ENCODE data around the gene ARHGAP40.

The ARHGAP40 gene

GRCh38 chr20:38601216-38602184 lies at the start of gene ARHGAP40:
Gene ARHGAP40, plus strand, starts transcription at chr20:38601809.
- Mint-ChIP-seq H3K4me3 (no peak within 1 kb of the TSS), H3K36me3 (ENCODE audit: low read depth) (no peaks in the 10 kb centered on the region), H3K4me1 (peaks cover 6% of the 10 kb centered on the region), H3K9me3 (no peaks in the 10 kb centered on the region), H3K27me3 (peaks cover 54% of the 10 kb centered on the region), H3K27ac (no peak within 1 kb of the TSS)
- peak; percentile 22 for DNase-seq
- ATAC-seq, result peak; percentile 84

GRCh38 chr20:38554986-38555385 lies 46.6 kb upstream of the ARHGAP40 start:
- H3K4me3 Mint-ChIP-seq, result no peak overlapping the region
- H3K9me3 Mint-ChIP-seq, result no peaks in the 10 kb centered on the region
- H3K27ac Mint-ChIP-seq, result no peak overlapping the region
- no peak for DNase-seq
- H3K27me3 Mint-ChIP-seq, result no peaks in the 10 kb centered on the region
- H3K4me1 Mint-ChIP-seq, result no peaks in the 10 kb centered on the region
- no peak for ATAC-seq
- peaks cover 31% of the 10 kb centered on the region for H3K36me3 Mint-ChIP-seq (ENCODE audit: low read depth)

GRCh38 chr20:38555395-38555794 lies 46.2 kb upstream of the ARHGAP40 start:
- ATAC-seq, result no peak
- Mint-ChIP-seq H3K27ac (no peak overlapping the region), H3K9me3 (no peaks in the 10 kb centered on the region), H3K4me3 (no peak overlapping the region), H3K36me3 (ENCODE audit: low read depth) (peaks cover 28% of the 10 kb centered on the region), H3K4me1 (no peaks in the 10 kb centered on the region), H3K27me3 (no peaks in the 10 kb centered on the region)
- no peak for DNase-seq

DNA sequence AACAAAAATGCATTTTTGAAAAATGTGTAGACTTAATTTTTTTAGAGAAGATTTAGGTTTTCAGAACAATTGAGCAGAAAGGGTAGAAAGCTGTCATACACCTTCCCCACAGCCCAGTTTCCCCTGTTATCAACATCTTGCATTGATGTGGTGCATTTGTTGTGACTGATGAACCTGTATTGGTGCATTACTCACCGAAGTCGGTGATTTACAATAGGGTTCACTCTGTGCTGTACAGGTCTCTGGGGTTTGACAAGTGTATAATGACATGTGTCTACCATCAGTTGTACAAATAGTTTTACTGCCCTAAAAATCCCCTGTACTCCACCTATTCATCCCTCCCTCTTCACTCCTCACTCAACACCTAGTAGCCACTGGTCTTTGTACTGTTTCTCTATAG lies 44.4 kb upstream of the ARHGAP40 start:
- DNase-seq (no peak), ATAC-seq (no peak)
- Mint-ChIP-seq H3K27me3 (no peaks in the 10 kb centered on the region), H3K27ac (no peak overlapping the region), H3K9me3 (no peaks in the 10 kb centered on the region), H3K36me3 (ENCODE audit: low read depth) (peaks cover 28% of the 10 kb centered on the region), H3K4me1 (no peaks in the 10 kb centered on the region), H3K4me3 (no peak overlapping the region)

DNA sequence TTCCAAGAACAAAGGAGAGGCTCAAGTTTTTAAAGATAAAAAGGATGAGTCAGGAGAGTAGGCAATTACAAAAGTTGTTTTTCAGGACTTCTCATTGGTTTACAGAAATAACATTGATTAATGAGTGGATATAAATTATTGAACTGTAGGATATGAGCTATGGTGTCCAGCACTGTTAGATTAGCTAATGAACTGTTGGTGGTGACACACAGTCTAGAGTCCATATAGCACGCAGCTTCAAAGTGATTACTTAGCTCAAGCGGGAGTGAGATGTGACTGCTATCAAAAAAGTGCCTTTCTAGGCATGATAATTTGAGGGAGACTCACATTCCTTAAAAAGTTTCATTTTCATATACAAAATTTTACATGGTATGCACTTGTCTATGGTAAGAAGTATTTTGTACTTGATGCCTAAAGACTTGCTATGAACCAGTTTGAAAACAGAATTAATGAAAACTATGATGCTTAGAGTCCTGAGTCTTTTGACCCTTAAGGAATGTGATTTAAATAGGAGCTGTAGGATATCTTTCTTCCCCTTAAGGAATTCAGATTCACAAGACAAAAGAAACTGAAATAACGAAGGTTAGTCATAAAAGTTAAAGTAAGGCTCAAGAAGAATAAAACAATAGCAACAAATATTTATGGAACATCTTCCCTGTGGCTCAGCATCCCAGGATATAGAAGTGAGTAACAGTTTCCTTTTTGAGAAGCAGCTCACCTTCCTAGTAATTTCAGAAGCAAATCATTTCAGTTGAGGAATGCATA lies 42.8 kb upstream of the ARHGAP40 start:
- Mint-ChIP-seq H3K4me1 (no peaks in the 10 kb centered on the region), H3K27ac (no peak overlapping the region)

DNA sequence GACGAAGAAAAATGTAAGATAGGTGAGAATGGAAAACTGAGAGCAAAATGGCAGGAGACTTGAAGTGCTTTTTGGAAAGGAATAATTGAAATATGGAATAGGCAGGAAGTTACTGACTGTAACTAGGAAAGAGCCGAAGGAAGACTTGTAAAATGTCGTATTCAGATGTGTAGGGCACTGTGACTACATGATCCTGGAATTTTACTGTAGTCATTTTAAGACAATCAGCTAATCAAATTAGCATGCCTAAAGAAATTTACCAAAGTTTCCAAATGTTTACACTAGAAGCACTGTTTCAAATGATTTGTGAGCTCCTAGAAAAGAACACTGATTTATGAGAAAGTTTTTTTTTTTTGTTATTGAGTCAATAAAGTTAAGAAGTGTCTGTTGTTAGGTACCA lies 41.8 kb upstream of the ARHGAP40 start:
- ATAC-seq, result no peak
- DNase-seq, result no peak
- Mint-ChIP-seq H3K27ac (no peak overlapping the region), H3K4me3 (no peak overlapping the region), H3K9me3 (no peaks in the 10 kb centered on the region), H3K4me1 (no peaks in the 10 kb centered on the region), H3K36me3 (ENCODE audit: low read depth) (peaks cover 25% of the 10 kb centered on the region), H3K27me3 (no peaks in the 10 kb centered on the region)

More for the DNA sequence above, 42.8 kb upstream of the ARHGAP40 start:
- H3K36me3 Mint-ChIP-seq (ENCODE audit: low read depth), result peaks cover 33% of the 10 kb centered on the region
- no peaks in the 10 kb centered on the region for H3K27me3 Mint-ChIP-seq
- H3K4me3 Mint-ChIP-seq, result no peak overlapping the region
- H3K9me3 Mint-ChIP-seq, result no peaks in the 10 kb centered on the region
- no peak for ATAC-seq
- DNase-seq, result no peak

- no peak for DNase-seq
- Mint-ChIP-seq H3K27ac (no peak overlapping the region), H3K4me3 (no peak overlapping the region), H3K36me3 (ENCODE audit: low read depth) (peaks cover 13% of the 10 kb centered on the region), H3K9me3 (no peaks in the 10 kb centered on the region), H3K27me3 (no peaks in the 10 kb centered on the region), H3K4me1 (no peaks in the 10 kb centered on the region)
- no peak for ATAC-seq
These were observed 37.7 kb upstream of the ARHGAP40 start for GRCh38 chr20:38563802-38564431.

DNA sequence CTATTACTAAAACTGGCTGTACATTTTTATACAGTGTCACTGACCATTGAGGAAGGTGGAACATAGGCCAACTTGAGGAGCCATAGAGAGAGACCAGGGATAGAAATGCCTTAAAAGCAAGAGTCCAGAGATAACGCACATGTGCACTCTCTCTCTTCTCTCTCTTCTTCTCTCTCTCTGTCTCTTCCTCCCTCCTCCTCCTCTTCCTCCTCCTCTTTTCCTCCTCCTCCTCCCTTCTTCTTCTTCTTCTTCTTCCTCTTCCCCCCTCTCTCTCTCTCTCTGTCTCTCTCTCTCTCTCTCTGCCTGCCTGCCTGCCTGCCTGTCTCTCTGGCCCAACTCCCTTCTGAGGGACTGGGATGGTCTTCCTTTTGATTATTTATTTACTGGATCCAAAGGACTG lies 36.9 kb upstream of the ARHGAP40 start:
- DNase-seq (no peak), ATAC-seq (no peak)
- H3K36me3 Mint-ChIP-seq (ENCODE audit: low read depth), result peaks cover 8% of the 10 kb centered on the region
- no peaks in the 10 kb centered on the region for H3K4me1 Mint-ChIP-seq
- no peak overlapping the region for H3K27ac Mint-ChIP-seq
- no peak overlapping the region for H3K4me3 Mint-ChIP-seq
- H3K27me3 Mint-ChIP-seq, result no peaks in the 10 kb centered on the region
- H3K9me3 Mint-ChIP-seq, result no peaks in the 10 kb centered on the region

- no peak for ATAC-seq
- DNase-seq, result no peak
- H3K4me3 Mint-ChIP-seq, result no peak overlapping the region
- no peak overlapping the region for H3K27ac Mint-ChIP-seq
- peaks cover 17% of the 10 kb centered on the region for H3K36me3 Mint-ChIP-seq (ENCODE audit: low read depth)
- no peaks in the 10 kb centered on the region for H3K9me3 Mint-ChIP-seq
- H3K27me3 Mint-ChIP-seq, result no peaks in the 10 kb centered on the region
- H3K4me1 Mint-ChIP-seq, result no peaks in the 10 kb centered on the region
These were observed 35.5 kb upstream of the ARHGAP40 start for GRCh38 chr20:38566036-38566598.

DNA sequence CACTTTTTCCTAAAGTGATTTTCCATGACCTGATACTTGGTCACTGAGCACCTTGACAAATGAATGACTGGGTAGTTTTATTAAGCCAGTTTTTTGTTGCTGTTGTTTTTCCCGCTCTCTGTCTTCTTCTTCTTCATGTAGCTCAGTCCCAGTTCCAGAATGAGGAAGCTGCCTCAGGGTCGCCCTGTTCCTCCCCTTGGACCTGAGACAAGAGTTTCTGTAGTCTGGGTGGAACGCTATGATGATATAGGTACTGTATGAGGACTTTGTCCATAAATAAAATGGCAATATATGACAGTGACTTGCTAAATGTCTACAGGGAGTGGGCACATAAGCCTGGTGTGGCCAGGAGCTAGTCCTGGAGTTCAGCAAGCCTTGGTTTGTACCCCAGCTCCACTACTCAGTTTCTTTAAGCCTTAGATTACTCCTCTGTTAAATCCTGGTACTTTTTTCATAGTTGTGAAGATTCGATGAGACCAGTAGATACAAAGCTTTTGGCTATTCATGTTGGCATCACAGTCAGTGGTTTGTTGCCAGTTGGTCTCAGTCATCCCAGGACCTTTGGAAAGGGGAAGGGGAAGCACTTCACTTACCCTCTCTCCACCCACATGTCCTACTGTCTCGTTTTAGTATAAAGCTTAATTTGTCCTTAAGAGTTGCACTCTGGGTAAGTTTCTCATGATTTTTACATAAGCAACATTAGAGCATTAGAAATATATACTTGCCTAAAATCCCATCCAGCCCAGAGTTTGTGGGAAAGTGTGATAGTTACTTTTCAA lies 31.7 kb upstream of the ARHGAP40 start:
- peak overlapping the region; percentile 6 for H3K27ac Mint-ChIP-seq
- no peak overlapping the region for H3K4me3 Mint-ChIP-seq
- H3K36me3 Mint-ChIP-seq (ENCODE audit: low read depth), result peaks cover 18% of the 10 kb centered on the region

DNA sequence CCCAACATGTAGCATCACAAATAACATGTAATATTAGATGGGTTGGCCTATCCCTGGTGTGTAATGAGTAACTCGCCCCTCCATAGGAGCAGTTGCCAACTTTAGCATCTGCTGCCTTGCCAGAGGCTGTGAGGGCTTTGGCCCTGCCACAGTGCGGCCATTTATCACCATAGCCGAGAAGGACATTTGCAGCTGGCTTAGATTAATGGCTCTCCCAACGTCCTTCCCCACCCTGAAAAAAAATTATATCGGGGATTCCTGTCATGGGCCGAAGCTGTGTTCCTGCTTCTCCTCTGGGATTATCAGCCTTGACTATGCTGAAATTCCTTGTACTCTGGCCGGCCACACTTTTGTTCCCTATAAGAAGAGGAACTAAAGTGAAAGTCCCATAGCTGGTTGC lies 28.2 kb upstream of the ARHGAP40 start:
- Mint-ChIP-seq H3K27me3 (no peaks in the 10 kb centered on the region), H3K36me3 (ENCODE audit: low read depth) (peaks cover 19% of the 10 kb centered on the region), H3K4me1 (no peaks in the 10 kb centered on the region), H3K9me3 (no peaks in the 10 kb centered on the region), H3K27ac (no peak overlapping the region), H3K4me3 (no peak overlapping the region)
- ATAC-seq, result no peak
- DNase-seq, result no peak

More for the DNA sequence above, 31.7 kb upstream of the ARHGAP40 start:
- ATAC-seq (no peak), DNase-seq (no peak)
- Mint-ChIP-seq H3K27me3 (no peaks in the 10 kb centered on the region), H3K9me3 (no peaks in the 10 kb centered on the region), H3K4me1 (no peaks in the 10 kb centered on the region)

- Mint-ChIP-seq H3K4me3 (no peak overlapping the region), H3K36me3 (ENCODE audit: low read depth) (peaks cover 7% of the 10 kb centered on the region), H3K27ac (no peak overlapping the region), H3K9me3 (no peaks in the 10 kb centered on the region), H3K27me3 (no peaks in the 10 kb centered on the region), H3K4me1 (no peaks in the 10 kb centered on the region)
- ATAC-seq (no peak), DNase-seq (no peak)
These were observed 22.2 kb upstream of the ARHGAP40 start for GRCh38 chr20:38579219-38579910.

DNA sequence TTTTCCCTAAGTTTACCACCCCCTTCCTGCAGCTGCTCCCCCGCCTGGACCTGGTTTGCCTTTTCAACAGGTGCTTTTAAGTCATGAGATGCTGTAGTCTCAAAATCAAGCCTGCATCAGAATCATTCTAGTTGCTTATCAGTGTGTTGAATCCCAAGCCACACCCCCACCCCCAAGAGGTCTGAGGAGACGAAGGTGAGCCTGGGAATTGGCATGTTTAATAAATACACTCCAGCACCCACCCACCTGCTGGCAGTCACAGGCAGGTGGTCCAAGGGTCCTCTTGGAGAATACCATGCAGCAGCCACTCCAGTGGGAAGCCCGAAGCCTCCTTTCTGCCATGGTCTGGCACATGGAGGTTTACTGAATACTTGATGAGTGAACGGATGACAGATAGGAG lies 21.7 kb upstream of the ARHGAP40 start:
- Mint-ChIP-seq H3K27ac (no peak overlapping the region), H3K4me1 (no peaks in the 10 kb centered on the region), H3K9me3 (no peaks in the 10 kb centered on the region), H3K36me3 (ENCODE audit: low read depth) (peaks cover 1% of the 10 kb centered on the region), H3K4me3 (no peak overlapping the region), H3K27me3 (no peaks in the 10 kb centered on the region)
- ATAC-seq (no peak), DNase-seq (no peak)

Measured in activated naive CD8-positive, alpha-beta T cell treated with anti-CD3 and anti-CD28 coated beads, Interleukin-2, amount 50 U/mL, for 24 hours (primary cell).